HT-29 (cell line): ENCODE measurements around the gene CACNA1F. TPM values are rescaled to one million over a fixed set of nuclear protein-coding genes. Genes with fewer than 3 reads are reported as not detected.
A peak's percentile ranks its signal among the peaks of the same experiment; 100 is the strongest.

ENCODE experiments used
- DNase-seq: peaks from one replicate; pipeline ENCODE4 v3.0.0-alpha.2; 2015; ENCODE audit warnings: low spot score
- total RNA-seq: library from RNA; depleted of rRNA; stranded (reverse); fragments of >200 nt; shearing (Covaris generic); gene quantifications from 2 replicates; pipeline ENCODE4 v1.2.3, GENCODE V29; 2014

Gene CACNA1F
- total RNA-seq, 1 experiment from 2014 or later, result not detected

DNA sequence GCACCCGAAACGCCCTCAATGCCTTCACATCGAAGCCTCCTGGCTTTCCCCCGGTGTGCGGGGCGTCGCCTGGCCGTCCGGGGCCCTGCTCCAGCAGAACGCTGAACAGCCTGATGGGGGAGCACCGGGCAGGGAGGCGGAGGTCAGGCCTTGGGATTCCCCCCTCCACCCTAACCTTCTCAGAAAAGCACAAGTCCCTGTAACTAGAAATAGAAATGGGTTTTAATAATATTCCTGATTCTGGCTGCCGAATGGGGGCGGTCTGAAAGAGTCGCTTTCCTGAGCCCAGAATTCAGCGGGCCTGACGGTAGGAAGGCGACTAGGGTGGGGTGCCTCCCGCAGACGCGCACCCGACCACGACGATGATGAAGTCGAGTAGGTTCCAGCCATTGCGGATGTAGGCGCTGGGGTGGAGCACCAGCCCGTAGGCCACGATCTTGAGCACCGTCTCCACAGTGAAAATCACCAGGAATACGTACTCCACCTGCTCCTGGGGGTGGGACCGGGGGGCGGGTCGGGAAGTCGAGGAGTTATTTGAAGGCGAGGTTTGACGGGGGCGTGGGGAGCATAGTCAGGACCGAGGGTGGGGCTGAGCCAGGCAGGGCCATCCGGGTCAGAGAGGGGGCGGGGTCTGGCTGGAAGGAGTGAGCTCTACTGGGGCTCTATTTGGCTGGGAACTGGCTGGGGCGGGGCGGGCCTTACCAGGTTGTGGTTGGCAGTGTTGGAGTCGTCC, 2.5 kb downstream of the CACNA1F start:
- DNase-seq, result peak; percentile 28

- DNase-seq, result no peak
Observed at GRCh38 chrX:49228185-49228584, 5.0 kb downstream of the CACNA1F start.

GRCh38 chrX:49227726-49228125, 5.4 kb downstream of the CACNA1F start:
- DNase-seq, result no peak

DNA sequence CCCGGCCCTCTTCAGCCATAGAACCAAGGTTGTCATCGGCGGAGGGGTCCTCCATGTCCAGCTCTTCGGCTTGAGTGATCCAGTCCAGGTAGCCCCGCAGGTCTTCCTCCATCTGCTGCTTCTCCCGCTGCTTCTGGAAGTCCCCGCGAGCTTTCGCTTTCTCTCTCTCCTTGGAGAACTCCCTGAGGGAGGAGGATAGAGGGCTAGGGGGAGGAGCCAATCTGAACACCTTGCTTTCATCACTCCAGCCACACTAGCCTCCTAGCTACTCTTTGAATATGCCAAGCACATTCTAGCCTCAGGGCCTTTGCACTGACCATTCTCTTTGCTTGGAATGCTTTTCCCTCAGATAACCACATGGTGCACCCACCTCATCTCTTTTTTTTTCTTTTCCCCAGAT, 6.2 kb downstream of the CACNA1F start:
- DNase-seq, result no peak

GRCh38 chrX:49225858-49226257, 7.3 kb downstream of the CACNA1F start:
- DNase-seq, result no peak

GRCh38 chrX:49221868-49222267, 11.3 kb downstream of the CACNA1F start:
- no peak for DNase-seq

DNA sequence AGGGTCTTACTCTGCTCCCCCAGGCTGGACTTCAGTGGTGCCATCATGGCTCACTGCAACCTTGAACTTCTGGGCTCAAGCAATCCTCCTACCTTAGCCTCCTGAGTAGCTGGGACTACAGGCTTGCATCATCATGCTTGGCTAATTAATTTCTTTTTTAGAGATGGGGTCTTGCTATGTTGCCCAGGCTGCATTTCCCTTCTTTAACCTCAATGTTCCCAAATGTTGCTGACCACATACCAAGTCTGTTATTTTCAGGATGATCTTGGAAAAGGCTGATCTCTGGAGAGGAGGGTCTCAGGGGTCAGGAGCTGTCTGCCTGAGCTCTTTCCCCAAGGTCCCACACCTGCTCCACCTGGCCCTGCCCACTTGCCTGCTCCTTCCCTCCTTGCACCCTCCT, 13.0 kb downstream of the CACNA1F start:
- DNase-seq, result no peak

- DNase-seq, result no peak
Observed at GRCh38 chrX:49214996-49215526, 18.1 kb downstream of the CACNA1F start.

- DNase-seq, result no peak
Observed at GRCh38 chrX:49214416-49214815, 18.7 kb downstream of the CACNA1F start.

DNA sequence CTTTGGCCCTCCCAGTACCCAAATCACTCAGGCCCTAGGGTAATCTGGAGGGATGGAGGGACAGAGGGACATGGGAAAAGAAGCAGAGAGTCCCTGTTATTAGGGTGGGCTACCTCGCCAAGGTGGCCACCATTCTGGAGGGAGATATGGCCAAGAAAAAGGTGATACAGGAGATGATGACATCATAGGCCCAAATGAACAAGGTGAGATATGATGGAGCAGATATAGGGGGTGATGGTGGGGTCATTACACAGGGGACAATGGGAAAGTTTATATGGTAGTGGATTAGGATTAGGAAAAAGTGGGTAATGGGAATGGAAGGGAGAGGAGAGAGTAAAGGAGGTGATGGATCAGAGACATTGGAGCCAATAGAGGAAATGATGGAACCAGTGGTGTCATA, 20.3 kb downstream of the CACNA1F start:
- no peak for DNase-seq

DNA sequence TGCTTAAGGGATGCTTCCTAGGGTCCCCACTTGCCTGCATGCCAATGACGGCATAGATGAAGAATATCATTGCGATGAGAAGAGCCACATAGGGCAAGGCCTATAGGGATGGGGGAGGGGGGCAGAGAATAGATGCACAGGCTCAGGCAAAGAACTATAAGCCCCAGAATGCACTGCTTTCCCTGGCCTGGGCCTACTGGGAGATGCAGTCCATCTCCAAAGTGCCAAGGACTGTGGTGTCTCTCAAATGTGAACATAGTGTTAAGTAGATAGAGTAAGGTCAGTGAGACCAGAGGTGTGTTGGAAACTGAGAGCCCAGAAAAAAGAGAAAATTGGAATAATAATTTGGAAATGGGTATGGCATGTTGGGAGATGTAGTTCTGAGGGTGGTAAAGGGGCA, 20.9 kb downstream of the CACNA1F start:
- no peak for DNase-seq

DNA sequence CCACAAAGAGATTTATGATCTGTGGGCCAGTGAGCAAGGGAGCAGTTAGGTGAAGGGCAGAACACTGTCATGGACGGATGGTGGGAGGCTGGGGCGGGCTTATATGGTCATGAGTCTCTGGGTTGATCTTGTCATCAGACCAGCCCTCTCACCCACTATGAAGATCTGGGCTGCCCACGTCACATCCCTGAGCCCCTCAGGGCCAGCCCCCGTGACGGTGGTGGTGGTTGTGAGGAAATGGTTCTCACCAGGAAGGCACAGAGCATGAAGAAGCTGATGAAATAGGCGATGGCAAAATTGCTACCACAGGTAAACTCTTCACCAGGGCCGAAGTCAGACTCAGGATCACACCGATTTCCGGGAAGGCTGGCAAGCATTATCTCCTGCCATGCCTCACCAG, 22.1 kb downstream of the CACNA1F start:
- DNase-seq, result no peak

- no peak for DNase-seq
Observed at GRCh38 chrX:49210406-49210805, 22.7 kb downstream of the CACNA1F start.

GRCh38 chrX:49209434-49210251, 23.5 kb downstream of the CACNA1F start:
- DNase-seq, result no peak

- no peak for DNase-seq
Observed at GRCh38 chrX:49208399-49208798, 24.7 kb downstream of the CACNA1F start.

GRCh38 chrX:49206543-49206942, 26.6 kb downstream of the CACNA1F start:
- no peak for DNase-seq

DNA sequence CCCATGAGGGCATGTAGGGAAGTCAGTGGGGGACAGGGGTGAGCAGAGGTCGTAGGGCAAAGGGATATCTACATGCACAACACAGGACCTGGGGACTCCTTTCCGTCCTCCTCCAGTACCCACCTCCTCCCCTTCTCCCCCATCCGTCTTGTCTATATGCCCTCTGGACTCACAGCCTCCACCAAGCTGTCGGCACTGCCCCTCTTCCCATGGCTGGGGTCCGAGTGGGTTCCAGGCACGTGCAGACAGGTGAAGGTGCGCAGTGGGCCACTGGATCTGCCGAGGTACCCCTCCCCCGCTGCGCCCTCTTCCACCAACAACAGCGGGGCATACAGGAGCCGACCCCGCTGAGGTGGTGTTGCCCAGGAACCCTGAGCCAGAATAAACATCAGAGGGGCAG, 27.7 kb downstream of the CACNA1F start:
- no peak for DNase-seq

- DNase-seq, result no peak
Observed at GRCh38 chrX:49204709-49205108, 28.4 kb downstream of the CACNA1F start.

- DNase-seq, result no peak
Observed at GRCh38 chrX:49204017-49204416, 29.1 kb downstream of the CACNA1F start.

DNA sequence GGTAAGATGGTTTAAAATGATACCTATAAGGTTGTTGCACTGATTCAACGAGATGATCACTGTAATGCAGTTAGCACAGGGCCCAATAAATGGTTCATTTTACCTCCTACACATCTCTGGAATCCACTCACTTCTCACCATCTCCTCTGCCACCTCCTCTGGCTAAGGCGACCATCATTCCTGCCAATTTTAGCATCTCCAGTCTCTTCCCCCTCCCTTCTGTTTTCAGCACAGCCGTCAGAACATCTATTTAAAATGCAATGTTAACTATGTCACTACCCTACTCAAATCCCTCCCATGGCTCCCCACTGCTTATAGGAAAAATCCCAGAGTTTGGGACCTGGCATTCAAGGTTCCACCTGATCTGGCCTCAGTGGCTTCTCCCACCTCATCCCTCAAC, 29.6 kb downstream of the CACNA1F start:
- no peak for DNase-seq

GRCh38 chrX:49202022-49202421, 31.1 kb downstream of the CACNA1F start:
- no peak for DNase-seq

DNA sequence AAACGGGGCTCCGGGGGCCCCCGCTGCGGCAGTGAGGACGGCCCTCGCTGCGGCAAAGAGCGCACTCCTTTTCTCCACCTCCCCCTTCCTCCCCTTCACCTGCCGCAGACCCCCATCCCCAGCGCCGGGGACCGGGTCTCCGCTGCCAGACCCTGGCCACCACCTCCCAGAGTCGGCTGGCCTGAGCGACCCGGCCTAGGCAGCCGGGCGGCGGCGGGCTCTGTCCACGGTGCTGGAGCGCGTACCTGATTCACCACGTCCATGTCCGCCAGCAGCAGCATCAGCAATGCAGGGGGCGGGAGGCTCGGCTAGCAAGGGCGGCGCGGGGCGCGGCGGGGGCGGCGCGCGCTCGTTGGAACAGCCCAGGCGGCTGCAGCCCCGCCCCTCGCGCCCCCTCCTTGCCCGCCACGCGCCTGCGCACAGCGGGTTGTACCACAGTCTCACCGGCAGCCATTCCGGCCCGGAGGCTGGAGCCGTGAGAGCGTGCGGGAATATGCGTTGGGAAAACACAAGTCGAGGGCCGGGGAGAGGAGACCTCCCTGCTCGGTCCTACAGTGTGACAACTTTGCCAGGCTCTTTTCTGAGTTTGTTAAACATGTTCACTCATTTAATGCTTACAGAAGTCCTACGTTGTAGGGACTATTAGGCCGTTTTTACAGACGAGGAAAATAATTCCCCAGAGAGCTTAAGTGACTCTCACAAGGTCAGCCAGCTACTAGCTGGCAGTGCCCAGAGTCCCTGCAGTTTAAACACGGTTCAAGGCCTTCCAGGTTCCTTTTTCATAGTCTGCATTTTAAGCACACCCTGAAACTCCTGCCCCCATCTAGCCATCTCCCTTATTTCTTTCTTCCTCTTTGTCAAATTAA, 33.0 kb downstream of the CACNA1F start, which contains the start of gene SYP:
Gene SYP (minus strand): TSS at position 288 of the 866 bp plus-strand sequence. CDS start 7 bp downstream, at position 281.
- DNase-seq, result peak; percentile 85
